ENCODE data around the gene SPATA45.

- TF ChIP-seq EZH2phosphoT487 (IDR thresholded peaks at IDR 0.05; ENCODE audit: low read depth) (no peak), CTCF (IDR thresholded peaks at IDR 0.05; ENCODE audit: low read depth, low read length) (no peak)
Measured at GRCh38 chr1:212805767-212806166, 41.7 kb downstream of the SPATA45 start.
